HFFc6 (cell line): ENCODE data around the gene SETMAR. TPM values are rescaled to one million over a fixed set of nuclear protein-coding genes. Genes with fewer than 3 reads are reported as not detected.

Source experiments
- DNase-seq: peaks from one replicate; pipeline ENCODE4 v3.0.0-alpha.2; 2018
- H3K27ac Mint-ChIP-seq: 2 replicates; pipeline ENCODE4 v1.8.0; 2020; ENCODE audit warnings: mild to moderate bottlenecking, mixed read lengths
- H3K27me3 Mint-ChIP-seq: 2 replicates; pipeline ENCODE4 v1.8.0; 2021; ENCODE audit warnings: mild to moderate bottlenecking, moderate library complexity, mixed read lengths; ENCODE audit not compliant: insufficient read depth
- H3K36me3 Mint-ChIP-seq: 2 replicates; pipeline ENCODE4 v1.8.0; 2021; ENCODE audit warnings: low read depth, mixed read lengths
- H3K4me1 Mint-ChIP-seq: 2 replicates; pipeline ENCODE4 v1.8.0; 2020; ENCODE audit warnings: low read depth, mixed read lengths
- H3K4me3 Mint-ChIP-seq: 2 replicates; pipeline ENCODE4 v1.8.0; 2020; ENCODE audit warnings: mild to moderate bottlenecking, moderate library complexity, mixed read lengths
- H3K9me3 Mint-ChIP-seq: 2 replicates; pipeline ENCODE4 v1.8.0; 2020; ENCODE audit warnings: mild to moderate bottlenecking, mixed read lengths
- CTCF ChIP-seq: fragments of 200-600 bp; sonication (generic); IDR thresholded peaks from 2 replicates; pipeline ENCODE4 v1.5.0; 2021; ENCODE audit warnings: antibody characterized with exemption, mild to moderate bottlenecking
- total RNA-seq, 6 experiments: library from RNA; stranded (reverse); fragmentation: NEBNext Ultra II Directional; extraction: Animal tissue kit (Norgen Biotek cat#: 25700); gene quantifications; 2 replicates in 1 of 6; 3 replicates in 5 of 6; pipeline ENCODE4 v1.2.3, GENCODE V29; 2021

The SETMAR gene
- total RNA-seq, 6 experiments from 2014 or later: 7.0 to 9.9 (median 9.1) TPM

DNA sequence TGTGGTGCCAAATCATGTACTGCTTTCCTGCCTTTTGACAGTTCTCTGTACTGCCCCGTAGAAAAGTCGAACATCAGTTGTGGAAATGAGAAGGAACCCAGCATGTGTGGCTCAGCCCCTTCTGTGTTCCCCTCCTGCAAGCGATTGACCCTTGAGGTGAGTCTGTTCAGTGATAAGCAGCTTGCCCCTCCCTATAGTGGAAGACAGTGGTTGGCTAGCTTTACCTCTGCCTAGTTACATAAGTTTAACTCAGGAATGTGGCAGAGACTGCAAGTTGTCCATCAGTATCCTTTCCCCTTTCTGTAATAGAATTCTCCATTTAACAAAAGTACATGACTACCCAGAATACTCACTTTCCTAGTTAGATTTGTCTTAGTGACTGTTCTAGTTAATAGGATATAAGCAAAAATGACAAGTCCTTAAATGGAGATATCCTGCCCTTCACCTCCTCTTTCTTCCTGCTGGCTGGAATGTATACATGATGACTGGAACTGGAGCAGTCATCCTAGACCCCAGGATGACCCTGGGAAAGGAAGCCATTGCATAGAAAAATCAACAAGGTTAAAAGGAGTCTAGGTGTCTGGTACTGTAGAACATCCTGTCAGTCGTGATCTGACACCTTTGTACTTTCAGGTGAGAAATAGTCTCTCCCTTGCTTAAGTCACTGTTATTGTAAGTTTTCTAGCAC lies 10.6 kb downstream of the SETMAR start:
- Mint-ChIP-seq H3K27me3 (no peaks in the 10 kb centered on the region), H3K27ac (no peak overlapping the region), H3K4me1 (peaks cover 16% of the 10 kb centered on the region), H3K9me3 (no peaks in the 10 kb centered on the region), H3K4me3 (no peak overlapping the region), H3K36me3 (peaks cover 19% of the 10 kb centered on the region)
- TF ChIP-seq CTCF: no peak
- no peak for DNase-seq

DNA sequence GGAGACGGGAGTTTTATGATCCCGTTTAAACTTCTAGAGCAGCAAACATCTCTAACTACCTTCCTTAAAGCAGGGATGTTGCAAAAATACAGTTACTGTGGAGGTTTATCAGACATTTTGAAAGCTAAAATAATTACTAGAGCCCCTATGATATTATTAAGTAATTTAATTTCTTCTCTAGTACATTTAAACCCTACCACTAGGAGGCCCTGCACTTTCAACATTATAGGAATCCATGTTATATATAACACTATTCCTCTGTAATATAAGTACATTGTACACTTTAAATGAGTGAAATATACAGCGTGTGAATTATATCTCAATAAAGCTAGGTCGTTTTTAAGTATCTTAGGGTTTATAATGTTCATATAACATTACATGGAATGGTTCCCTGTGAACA lies 11.5 kb downstream of the SETMAR start:
- no peak for DNase-seq
- Mint-ChIP-seq H3K27ac (no peak overlapping the region), H3K4me1 (peaks cover 16% of the 10 kb centered on the region), H3K9me3 (no peaks in the 10 kb centered on the region), H3K4me3 (no peak overlapping the region), H3K27me3 (no peaks in the 10 kb centered on the region), H3K36me3 (peaks cover 19% of the 10 kb centered on the region)
- peak; percentile 80 for TF ChIP-seq CTCF

GRCh38 chr3:4320096-4320911 lies 17.1 kb downstream of the SETMAR start:
- Mint-ChIP-seq H3K27me3 (no peaks in the 10 kb centered on the region), H3K4me3 (no peak overlapping the region), H3K9me3 (no peaks in the 10 kb centered on the region), H3K4me1 (peaks cover 29% of the 10 kb centered on the region), H3K27ac (no peak overlapping the region), H3K36me3 (peaks cover 12% of the 10 kb centered on the region)
- no peak for DNase-seq
- no peak for TF ChIP-seq CTCF

- no peak for DNase-seq
- Mint-ChIP-seq H3K36me3 (peaks cover 4% of the 10 kb centered on the region; the same call in 1 of the 2 replicates), H3K27ac (no peak overlapping the region), H3K4me3 (no peak overlapping the region), H3K27me3 (no peaks in the 10 kb centered on the region), H3K4me1 (peaks cover 29% of the 10 kb centered on the region), H3K9me3 (no peaks in the 10 kb centered on the region)
- TF ChIP-seq CTCF: no peak
Observed at GRCh38 chr3:4321732-4322131, 18.6 kb downstream of the SETMAR start.

- DNase-seq: peak; percentile 45
- Mint-ChIP-seq H3K9me3 (no peaks in the 10 kb centered on the region), H3K4me1 (peaks cover 29% of the 10 kb centered on the region), H3K4me3 (no peak overlapping the region), H3K27me3 (no peaks in the 10 kb centered on the region), H3K27ac (no peak overlapping the region), H3K36me3 (no peaks in the 10 kb centered on the region)
- no peak for TF ChIP-seq CTCF
Observed at GRCh38 chr3:4322635-4323034, 19.5 kb downstream of the SETMAR start.
